Hypothalamus (tissue), 51 donors: Measurements from ENCODE around the gene DENND6A.
"Not testable (repeated sequence)": the region's sequence is repeated elsewhere in the genome, so short reads cannot be mapped to it uniquely, and the experiment has no call there.

Experiments used
- DNase-seq, 51 donors: peaks; one replicate each; lab custom pipeline; 2025; lab: John Stamatoyannopoulos, UW

The DENND6A gene

DNA sequence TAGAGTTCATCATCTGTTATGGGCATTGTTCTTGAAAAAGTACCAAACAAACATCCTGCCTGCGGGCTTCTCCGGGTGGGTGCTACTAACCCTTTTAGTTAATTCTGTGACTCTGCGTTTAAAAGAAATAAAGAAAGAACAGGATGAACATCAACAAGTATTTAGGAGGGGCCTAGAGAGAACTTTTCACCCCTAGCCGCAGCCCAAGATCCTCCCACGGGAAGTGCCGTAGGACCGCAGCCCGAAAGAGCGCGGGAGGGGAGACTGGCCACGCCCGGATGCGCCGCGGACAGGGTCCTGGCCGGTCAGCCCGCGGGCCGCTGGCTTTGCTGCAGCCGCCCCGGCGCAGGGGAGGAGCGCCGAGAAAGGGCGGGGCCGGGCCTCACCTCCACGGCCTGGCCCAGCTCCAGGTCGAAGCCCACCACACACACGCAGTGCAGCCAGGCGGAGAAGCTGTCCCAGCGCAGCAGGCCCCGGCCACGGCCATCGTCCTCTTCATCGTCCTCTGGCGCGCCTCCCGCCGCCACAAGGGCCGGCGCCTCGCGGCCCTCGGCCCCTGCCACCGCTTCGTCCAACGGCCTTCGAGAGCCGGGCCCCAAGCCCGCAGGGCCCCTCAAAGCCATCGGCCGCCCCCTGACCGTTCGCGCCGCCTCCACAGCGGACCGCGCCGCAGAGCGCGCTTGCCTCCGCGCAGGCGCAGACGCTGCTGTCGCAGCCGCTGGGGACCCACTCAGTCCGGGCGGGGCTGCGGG lies at the start of gene DENND6A:
TSS of gene DENND6A (minus strand) at position 682 of the 752 bp plus-strand sequence. CDS start at position 623, 59 bp downstream.
- DNase-seq = peak; percentile 33 to 98 (median 88)

GRCh38 chr3:57740027-57740426 lies 47.1 kb upstream of the DENND6A start:
- no peak for DNase-seq

- DNase-seq = no peak
Measured at GRCh38 chr3:57738391-57738790, 45.5 kb upstream of the DENND6A start.

DNA sequence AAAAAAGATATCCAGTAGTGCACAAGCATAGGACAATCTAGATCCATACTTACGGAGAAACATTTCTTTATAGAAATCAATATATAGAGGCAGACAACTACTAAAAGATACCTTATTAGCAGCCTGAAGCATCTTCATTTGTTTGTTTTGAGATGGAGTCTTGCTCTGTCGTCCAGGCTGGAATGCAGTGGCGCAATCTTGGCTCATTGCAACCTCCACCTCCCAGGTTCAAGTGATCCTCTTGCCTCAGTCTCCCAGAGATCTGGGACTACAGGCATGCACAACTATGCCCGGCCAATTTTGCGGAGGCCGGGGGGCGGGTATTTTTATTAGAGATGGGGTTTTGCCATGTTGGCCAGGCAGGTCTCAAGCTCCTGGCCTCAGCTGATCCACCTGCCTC lies 45.0 kb upstream of the DENND6A start:
- DNase-seq = no peak

DNA sequence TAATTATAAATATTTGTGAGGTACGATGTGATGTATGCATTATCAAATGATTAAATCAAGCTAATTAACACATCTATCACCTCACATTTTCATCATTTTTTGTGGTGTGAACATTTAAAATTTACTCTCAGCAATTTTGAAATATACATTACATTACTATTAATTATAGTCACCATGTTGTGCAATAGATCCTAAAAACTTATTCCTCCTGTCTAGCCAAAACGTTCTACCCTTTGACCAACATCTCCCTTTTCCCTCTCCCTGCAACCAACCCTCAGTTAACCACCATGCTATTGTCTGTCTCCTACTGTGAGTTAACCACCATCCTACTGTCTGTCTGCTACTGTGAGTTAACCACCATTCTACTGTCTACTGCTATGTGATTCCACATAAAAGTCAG lies 42.5 kb upstream of the DENND6A start:
- no peak for DNase-seq

DNA sequence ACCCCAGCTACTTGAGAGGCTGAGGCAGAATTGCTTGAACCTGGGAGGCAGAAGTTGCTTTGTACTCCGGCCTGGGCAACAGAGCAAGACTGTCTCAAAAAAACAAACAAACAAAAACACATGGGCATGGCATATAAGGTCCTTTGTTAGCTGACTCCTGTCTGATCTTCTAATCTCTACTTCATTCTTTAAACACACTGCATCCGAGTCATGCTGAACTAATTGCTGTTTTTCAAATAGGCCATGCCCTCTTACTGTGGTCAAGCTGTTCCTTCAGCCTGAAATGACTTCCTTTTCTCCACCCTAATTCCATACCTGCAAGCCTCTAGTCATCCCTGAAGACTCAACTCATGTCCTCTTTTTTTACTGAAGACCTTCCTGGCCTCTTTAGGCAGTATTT lies 40.9 kb upstream of the DENND6A start:
- DNase-seq = no peak

DNA sequence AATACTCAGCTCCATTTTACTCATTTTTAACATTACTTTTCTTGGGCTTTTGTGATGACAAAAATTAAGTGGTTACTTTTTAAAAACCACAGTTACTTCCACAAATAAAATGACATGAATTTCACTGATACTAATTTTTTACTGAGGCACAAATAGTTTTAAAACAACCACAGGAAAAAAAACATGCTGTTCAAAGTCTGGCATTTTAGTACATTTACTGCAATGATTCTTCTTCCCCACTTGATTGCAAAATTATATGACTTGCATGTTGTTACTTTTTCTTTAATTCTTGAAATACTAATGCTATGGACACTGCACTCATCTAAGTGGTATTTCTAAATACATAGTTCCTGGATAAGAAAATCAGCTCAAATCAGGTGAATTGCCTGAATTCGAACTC lies 38.4 kb upstream of the DENND6A start:
- no peak for DNase-seq

- no peak for DNase-seq
Measured at GRCh38 chr3:57730682-57731081, 37.8 kb upstream of the DENND6A start.

- DNase-seq = no peak
Measured at GRCh38 chr3:57729334-57730045, 36.6 kb upstream of the DENND6A start.

- DNase-seq = no peak
Measured at GRCh38 chr3:57727106-57727505, 34.2 kb upstream of the DENND6A start.

- no peak for DNase-seq
Measured at GRCh38 chr3:57726397-57726796, 33.5 kb upstream of the DENND6A start.

GRCh38 chr3:57718118-57718517 lies 25.2 kb upstream of the DENND6A start:
- DNase-seq = no peak

GRCh38 chr3:57717205-57717868 lies 24.5 kb upstream of the DENND6A start:
- DNase-seq = no peak

GRCh38 chr3:57715686-57716085 lies 22.8 kb upstream of the DENND6A start:
- no peak for DNase-seq

DNA sequence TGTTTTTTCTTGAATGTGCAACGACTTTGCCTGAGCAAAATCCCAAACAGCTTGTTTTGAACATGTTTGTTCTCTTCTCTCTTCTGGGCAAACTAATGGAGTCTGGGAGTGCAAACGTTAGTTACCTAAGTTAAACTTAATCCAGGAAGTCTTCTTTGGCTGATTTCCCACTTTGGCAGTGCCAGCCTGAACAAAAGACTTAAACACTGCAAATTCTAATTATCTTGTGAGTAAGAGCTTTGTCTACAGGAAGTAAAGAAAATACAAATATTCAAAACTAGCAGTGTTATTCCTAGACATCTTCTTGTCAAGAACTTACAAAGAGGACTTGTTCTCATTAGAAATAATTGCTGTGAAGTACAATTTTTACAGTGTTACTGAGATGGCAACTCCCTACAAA lies 16.7 kb upstream of the DENND6A start:
- DNase-seq = no peak

- no peak for DNase-seq
Measured at GRCh38 chr3:57709031-57709430, 16.2 kb upstream of the DENND6A start.

- DNase-seq = no peak
Measured at GRCh38 chr3:57706462-57706861, 13.6 kb upstream of the DENND6A start.

- not testable (repeated sequence) for DNase-seq
Measured at GRCh38 chr3:57705351-57705750, 12.5 kb upstream of the DENND6A start.

DNA sequence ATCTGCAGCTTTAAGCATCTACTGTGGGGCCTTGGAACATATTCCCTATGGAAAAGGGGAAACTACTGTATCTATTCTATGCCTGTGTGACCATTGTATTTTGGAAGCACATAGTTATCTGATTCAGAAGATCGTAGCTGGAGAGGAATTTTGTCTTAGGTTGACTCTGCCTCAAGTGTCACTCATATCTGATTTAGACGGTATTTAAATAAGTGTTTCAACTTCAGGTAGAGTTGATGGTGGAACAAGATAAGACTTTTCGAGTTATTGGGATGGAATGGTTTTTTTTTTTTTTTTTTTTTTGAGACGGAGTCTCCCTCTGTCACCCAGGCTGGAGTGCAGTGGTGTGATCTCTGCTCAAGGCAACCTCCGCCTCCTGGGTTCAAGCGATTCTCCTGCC lies 8.9 kb upstream of the DENND6A start:
- no peak for DNase-seq

GRCh38 chr3:57700737-57701136 lies 7.9 kb upstream of the DENND6A start:
- DNase-seq = no peak

DNA sequence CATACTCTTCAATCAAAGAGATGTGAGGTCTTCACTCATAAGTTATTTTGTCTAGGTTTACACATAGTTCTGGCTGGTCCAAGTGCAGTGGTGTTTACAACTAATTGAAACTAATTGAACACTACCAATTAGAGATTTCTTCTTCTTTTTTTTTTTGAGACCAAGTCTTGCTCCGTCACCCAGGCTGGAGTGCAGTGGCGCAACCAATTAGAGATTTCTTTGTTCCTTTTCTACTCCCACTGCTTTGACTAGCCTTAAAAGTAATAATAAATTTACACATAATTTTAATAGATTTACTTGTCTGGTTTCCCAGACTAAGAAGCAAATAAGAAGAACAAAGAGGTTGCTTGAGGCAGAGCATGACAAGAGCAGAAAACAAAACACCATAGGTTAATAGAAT lies 6.7 kb upstream of the DENND6A start:
- DNase-seq = no peak
